Left kidney (tissue), 8 donors: ENCODE data around the gene PPP1R27. TPM values are rescaled to one million over a fixed set of nuclear protein-coding genes. Genes with fewer than 3 reads are reported as not detected.

Experiments
- DNase-seq: peaks from one replicate; pipeline ENCODE4 v3.0.0-alpha.2; 2013
- long read RNA-seq, 8 donors: transcript quantifications; one replicate each; lab custom pipeline, GENCODE V29; 2026
- polyA plus RNA-seq: library from polyadenylated mRNA; unstranded; fragments of 120-200 nt; gene quantifications from one replicate; pipeline ENCODE4 v1.2.1, GENCODE V29; 2013; ENCODE audit not compliant: insufficient read length

The PPP1R27 gene
- 0.22 TPM for polyA plus RNA-seq
- long read RNA-seq, donor 1, partial matches to known transcripts: 0 of 1 reads
- long read RNA-seq, donor 1, other reads (novel, unspliced or antisense): 0 of 1 reads
- long read RNA-seq, donor 2: 0 reads
- long read RNA-seq, donor 3, partial matches to known transcripts: 0 of 1 reads
- long read RNA-seq, donor 3, other reads (novel, unspliced or antisense): 0 of 1 reads
- long read RNA-seq, donor 4: 0 reads
- long read RNA-seq, donor 5: 0 reads
- long read RNA-seq, donor 6, partial matches to known transcripts: 0 of 1 reads
- long read RNA-seq, donor 6, other reads (novel, unspliced or antisense): 0 of 1 reads
- long read RNA-seq, donor 7: 0 reads
- long read RNA-seq, donor 8: 0 reads

- DNase-seq: no peak
Measured at GRCh38 chr17:81834831-81835267, at the start of gene PPP1R27. Gene PPP1R27 (minus strand): TSS chr17:81835050. CDS start chr17:81834953, 97 bp downstream.

GRCh38 chr17:81884520-81884919 lies 49.7 kb upstream of the PPP1R27 start:
- DNase-seq: no peak

- DNase-seq: no peak
Measured at GRCh38 chr17:81879121-81879520, 44.3 kb upstream of the PPP1R27 start.

GRCh38 chr17:81878294-81878693 lies 43.4 kb upstream of the PPP1R27 start:
- no peak for DNase-seq

- DNase-seq: no peak
Measured at GRCh38 chr17:81877569-81877968, 42.7 kb upstream of the PPP1R27 start.

GRCh38 chr17:81871387-81872230 lies 36.8 kb upstream of the PPP1R27 start:
- DNase-seq: peak; percentile 84

GRCh38 chr17:81870981-81871386 lies 36.1 kb upstream of the PPP1R27 start, which contains the start of gene ARHGDIA:
Gene ARHGDIA (minus strand): TSS chr17:81871337. CDS start chr17:81869930, 1,407 bp downstream.
- DNase-seq: no peak

- no peak for DNase-seq
Measured at GRCh38 chr17:81870131-81870980, 35.5 kb upstream of the PPP1R27 start.

GRCh38 chr17:81869221-81870130 lies 34.6 kb upstream of the PPP1R27 start:
- no peak for DNase-seq

GRCh38 chr17:81868674-81869220 lies 33.9 kb upstream of the PPP1R27 start:
- DNase-seq: no peak

GRCh38 chr17:81867991-81868673 lies 33.3 kb upstream of the PPP1R27 start:
- DNase-seq: no peak

- DNase-seq: no peak
Measured at GRCh38 chr17:81867170-81867990, 32.5 kb upstream of the PPP1R27 start.

- no peak for DNase-seq
Measured at GRCh38 chr17:81866440-81867169, 31.8 kb upstream of the PPP1R27 start.

GRCh38 chr17:81865733-81866439 lies 31.0 kb upstream of the PPP1R27 start:
- no peak for DNase-seq

GRCh38 chr17:81865358-81865732 lies 30.5 kb upstream of the PPP1R27 start:
- no peak for DNase-seq

GRCh38 chr17:81863833-81864768 lies 29.3 kb upstream of the PPP1R27 start:
- DNase-seq: no peak
